Tibial nerve (tissue), 4 donors: Measurements from ENCODE around the gene BMPR1A. TPM values are rescaled to one million over a fixed set of nuclear protein-coding genes. Genes with fewer than 3 reads are reported as not detected.

ENCODE experiments used
- DNase-seq, 2 donors: peaks; one replicate each; pipeline ENCODE4 v3.0.0-alpha.2; 2019; ENCODE audit warnings: low spot score in 2 of 2
- H3K27ac ChIP-seq, 4 donors: fragments of 200-600 bp; sonication (generic) in 3 of 4; one replicate each; pipeline ENCODE4 v1.5.1; 2017 to 2019; ENCODE audit warnings: mild to moderate bottlenecking in 1 of 4
- H3K27me3 ChIP-seq, 2 donors: fragments of 200-600 bp; sonication (generic) in 1 of 2; one replicate each; pipeline versions ENCODE4 v1.5.1 to v1.6.0; 2017 to 2019
- H3K36me3 ChIP-seq, 3 donors: fragments of 200-600 bp; sonication (generic); one replicate each; pipeline ENCODE4 v1.5.1; 2018 to 2019
- H3K4me1 ChIP-seq, 4 donors: fragments of 200-600 bp; sonication (generic) in 3 of 4; one replicate each; pipeline ENCODE4 v1.5.1; 2017 to 2019
- H3K4me3 ChIP-seq, 4 donors: fragments of 200-600 bp; sonication (generic) in 3 of 4; one replicate each; pipeline ENCODE4 v1.5.1; 2017 to 2019; ENCODE audit warnings: mild to moderate bottlenecking in 1 of 4, moderate library complexity in 1 of 4
- H3K9me3 ChIP-seq, 4 donors: fragments of 200-600 bp; sonication (generic) in 3 of 4; one replicate each; pipeline ENCODE4 v1.5.1; 2017 to 2019
- CTCF ChIP-seq, 5 experiments: fragments of 200-600 bp in 3 of 5; fragments of 450-650 bp in 2 of 5; sonication (generic) in 3 of 5; IDR thresholded peaks; one replicate each; pipeline ENCODE4 v1.5.1; 2016 to 2019; ENCODE audit warnings: antibody characterized with exemption in 5 of 5, mild to moderate bottlenecking in 3 of 5, moderate library complexity in 2 of 5
- EP300 ChIP-seq, 2 donors: sonication (generic); formaldehyde crosslinking; IDR thresholded peaks; one replicate each; pipeline ENCODE4 v1.6.1; 2017; ENCODE audit warnings: antibody characterized with exemption in 2 of 2, mild to moderate bottlenecking in 1 of 2
- POLR2A ChIP-seq, 2 donors: fragments of 450-650 bp; IDR thresholded peaks; one replicate each; pipeline ENCODE4 v1.6.1; 2017; ENCODE audit warnings: antibody characterized with exemption in 2 of 2, mild to moderate bottlenecking in 2 of 2, moderate library complexity in 2 of 2
- WGBS, 2 donors: methylation state at CpG; one replicate each; pipeline ENCODE4 v1.1.5; 2018; 5-methylcytosine and 5-hydroxymethylcytosine counted together
- total RNA-seq, 4 donors: library from RNA; depleted of rRNA; stranded (reverse); fragments of >200 nt; gene quantifications; one replicate each; pipeline ENCODE4 v1.1.0, GENCODE V29; 2016

BMPR1A gene
- total RNA-seq, 4 donors from 2014 or later, result 35.7 to 51.3 (median 42.8) TPM

- Histone ChIP-seq H3K36me3 (no peaks in the 10 kb centered on the region), H3K4me3 (no peak overlapping the region), H3K27me3 (no peaks in the 10 kb centered on the region), H3K4me1 (peaks cover 0 to 51% (median 6%) of the 10 kb centered on the region in 4 donors), H3K27ac (no peak overlapping the region), H3K9me3 (no peaks in the 10 kb centered on the region)
- DNase-seq, result no peak
- TF ChIP-seq CTCF (IDR thresholded peaks at IDR 0.05) (no peak), EP300 (IDR thresholded peaks at IDR 0.05) (no peak), POLR2A (IDR thresholded peaks at IDR 0.05) (no peak)
- 39 to 57% methylated on average over 2 of the region's 2 CpGs for whole genome bisulfite sequencing, 2 donors
Measured at GRCh38 chr10:86817246-86817645, 60.8 kb downstream of the BMPR1A start.

GRCh38 chr10:86819567-86819966 lies 63.1 kb downstream of the BMPR1A start:
- Histone ChIP-seq H3K4me1 (peaks cover 0 to 44% (median 5%) of the 10 kb centered on the region in 4 donors), H3K36me3 (no peaks in the 10 kb centered on the region), H3K9me3 (no peaks in the 10 kb centered on the region), H3K27me3 (no peaks in the 10 kb centered on the region), H3K27ac (no peak overlapping the region), H3K4me3 (no peak overlapping the region)
- no peak for DNase-seq
- WGBS, 2 donors, result 82 to 86% methylated on average over 6 of the region's 6 CpGs
- no peak for TF ChIP-seq POLR2A (IDR thresholded peaks at IDR 0.05)
- TF ChIP-seq CTCF (IDR thresholded peaks at IDR 0.05), result no peak
- no peak for TF ChIP-seq EP300 (IDR thresholded peaks at IDR 0.05)

GRCh38 chr10:86820509-86820908 lies 64.1 kb downstream of the BMPR1A start:
- no peak for DNase-seq
- H3K4me3 ChIP-seq, result no peak overlapping the region
- TF ChIP-seq EP300 (IDR thresholded peaks at IDR 0.05) (no peak), POLR2A (IDR thresholded peaks at IDR 0.05) (no peak), CTCF (IDR thresholded peaks at IDR 0.05) (no peak)
- no peak overlapping the region for H3K27ac ChIP-seq
- H3K4me1 ChIP-seq, result peaks cover 0 to 35% (median under 1%) of the 10 kb centered on the region in 4 donors
- H3K9me3 ChIP-seq, result no peaks in the 10 kb centered on the region
- H3K36me3 ChIP-seq, result no peaks in the 10 kb centered on the region
- 92 to 94% methylated on average over 5 of the region's 5 CpGs for WGBS, 2 donors
- H3K27me3 ChIP-seq, result no peaks in the 10 kb centered on the region

GRCh38 chr10:86821388-86821999 lies 65.1 kb downstream of the BMPR1A start:
- H3K4me3 ChIP-seq, result no peak overlapping the region
- no peaks in the 10 kb centered on the region for H3K27me3 ChIP-seq
- DNase-seq, result no peak
- 64 to 65% methylated on average over 6 of the region's 6 CpGs for WGBS, 2 donors
- H3K4me1 ChIP-seq, result peaks cover 0 to 27% (median 0%) of the 10 kb centered on the region in 4 donors
- no peaks in the 10 kb centered on the region for H3K9me3 ChIP-seq
- H3K36me3 ChIP-seq, result no peaks in the 10 kb centered on the region
- no peak overlapping the region for H3K27ac ChIP-seq
- TF ChIP-seq EP300 (IDR thresholded peaks at IDR 0.05) (no peak), CTCF (IDR thresholded peaks at IDR 0.05) (no peak), POLR2A (IDR thresholded peaks at IDR 0.05) (no peak)

- DNase-seq, result no peak
- Histone ChIP-seq H3K4me1 (peaks cover 0 to 32% (median 0%) of the 10 kb centered on the region in 4 donors), H3K27ac (no peak overlapping the region), H3K36me3 (no peaks in the 10 kb centered on the region), H3K9me3 (no peaks in the 10 kb centered on the region), H3K27me3 (no peaks in the 10 kb centered on the region), H3K4me3 (no peak overlapping the region)
- no peak for TF ChIP-seq CTCF (IDR thresholded peaks at IDR 0.05)
- WGBS, 2 donors, result 59 to 69% methylated on average over 4 of the region's 4 CpGs
Measured at GRCh38 chr10:86823565-86823964, 67.1 kb downstream of the BMPR1A start.
